Prostate gland (tissue), 2 donors: ENCODE data around the gene TUBB3. TPM values are rescaled to one million over a fixed set of nuclear protein-coding genes. Genes with fewer than 3 reads are reported as not detected.

Source experiments
- DNase-seq: peaks from one replicate; pipeline ENCODE4 v3.0.0-alpha.2; 2019; ENCODE audit warnings: low spot score
- H3K27ac ChIP-seq, 2 donors: fragments of 200-600 bp; sonication (generic); 2 replicates each; pipeline ENCODE4 v1.5.1; 2017 to 2019
- H3K27me3 ChIP-seq: fragments of 200-600 bp; sonication (generic); replicated peaks from 2 replicates; pipeline ENCODE4 v1.5.1; 2019; ENCODE audit not compliant: insufficient read depth
- H3K36me3 ChIP-seq, 2 donors: fragments of 200-600 bp; sonication (generic); 1 replicate in 1 of 2; 2 replicates in 1 of 2; pipeline versions ENCODE4 v1.5.1 to v1.8.1; 2017 to 2019
- H3K4me1 ChIP-seq: fragments of 200-600 bp; sonication (generic); replicated peaks from 2 replicates; pipeline ENCODE4 v1.5.1; 2019
- H3K4me3 ChIP-seq, 2 donors: fragments of 200-600 bp; sonication (generic); 2 replicates each; pipeline ENCODE4 v1.5.1; 2017 to 2019
- H3K9me3 ChIP-seq: fragments of 200-600 bp; sonication (generic); 2 replicates; pipeline ENCODE4 v1.5.1; 2017
- POLR2A ChIP-seq: fragments of 450-650 bp; IDR thresholded peaks from one replicate; pipeline ENCODE4 v1.6.1; 2016; ENCODE audit warnings: antibody characterized with exemption, mild to moderate bottlenecking
- POLR2AphosphoS5 ChIP-seq: sonication (generic); formaldehyde crosslinking; IDR thresholded peaks from one replicate; pipeline ENCODE4 v1.6.1; 2017; ENCODE audit warnings: antibody characterized with exemption
- WGBS: methylation state at CpG from one replicate; pipeline ENCODE4 v1.1.5; 2018; 5-methylcytosine and 5-hydroxymethylcytosine counted together
- intact Hi-C: fragments of 100-400 bp; cut with DNase I; formaldehyde crosslinking; loops from one replicate; pipeline ENCODE4 v1.14.2; 2022
- total RNA-seq, 2 donors: library from RNA; depleted of rRNA; stranded (reverse); fragments of >200 nt; gene quantifications; one replicate each; pipeline ENCODE4 v1.1.0, GENCODE V29; 2016
- TF ChIP-seq, protein P1 (sequence below), 4 experiments: fragments of 200-600 bp in 2 of 4; fragments of 450-650 bp in 2 of 4; sonication (generic) in 2 of 4; IDR thresholded peaks; 1 replicate in 3 of 4; 2 replicates in 1 of 4; pipeline ENCODE4 v1.5.1; 2016 to 2019; ENCODE audit warnings: antibody characterized with exemption in 4 of 4, mild to moderate bottlenecking in 2 of 4, moderate library complexity in 2 of 4

TUBB3 gene
- total RNA-seq, 2 donors from 2014 or later = 0.82 to 20.7 TPM

DNA sequence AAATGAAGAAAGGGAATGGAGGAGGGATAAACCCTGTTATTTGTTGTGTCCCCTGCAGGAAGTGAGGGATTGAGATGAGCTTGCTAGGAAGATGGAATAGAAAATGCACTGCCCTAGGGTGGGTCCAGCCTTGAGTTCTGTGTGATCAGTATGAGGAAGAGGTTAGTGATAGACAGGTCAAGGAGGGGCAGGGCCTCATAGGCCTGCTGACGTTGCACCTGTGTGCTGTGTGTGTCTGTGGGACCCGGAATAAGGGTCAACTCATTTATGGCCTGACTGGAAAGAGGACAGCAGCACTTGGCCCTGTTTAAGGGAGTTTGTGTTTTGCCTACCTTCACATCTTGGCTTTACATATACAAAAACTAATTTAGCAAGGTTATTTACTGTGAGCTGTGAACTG is 51.7 kb downstream of the TUBB3 start:
- Histone ChIP-seq H3K4me3 (no peak overlapping the region), H3K36me3 (no peaks in the 10 kb centered on the region), H3K27ac (no peak overlapping the region), H3K4me1 (no peaks in the 10 kb centered on the region), H3K9me3 (no peaks in the 10 kb centered on the region), H3K27me3 (no peaks in the 10 kb centered on the region)
- 90% methylated on average over 2 of the region's 2 CpGs for WGBS
- DNase-seq = no peak
- TF ChIP-seq POLR2AphosphoS5 (no peak), POLR2A (no peak)
- TF ChIP-seq, protein P1, sequence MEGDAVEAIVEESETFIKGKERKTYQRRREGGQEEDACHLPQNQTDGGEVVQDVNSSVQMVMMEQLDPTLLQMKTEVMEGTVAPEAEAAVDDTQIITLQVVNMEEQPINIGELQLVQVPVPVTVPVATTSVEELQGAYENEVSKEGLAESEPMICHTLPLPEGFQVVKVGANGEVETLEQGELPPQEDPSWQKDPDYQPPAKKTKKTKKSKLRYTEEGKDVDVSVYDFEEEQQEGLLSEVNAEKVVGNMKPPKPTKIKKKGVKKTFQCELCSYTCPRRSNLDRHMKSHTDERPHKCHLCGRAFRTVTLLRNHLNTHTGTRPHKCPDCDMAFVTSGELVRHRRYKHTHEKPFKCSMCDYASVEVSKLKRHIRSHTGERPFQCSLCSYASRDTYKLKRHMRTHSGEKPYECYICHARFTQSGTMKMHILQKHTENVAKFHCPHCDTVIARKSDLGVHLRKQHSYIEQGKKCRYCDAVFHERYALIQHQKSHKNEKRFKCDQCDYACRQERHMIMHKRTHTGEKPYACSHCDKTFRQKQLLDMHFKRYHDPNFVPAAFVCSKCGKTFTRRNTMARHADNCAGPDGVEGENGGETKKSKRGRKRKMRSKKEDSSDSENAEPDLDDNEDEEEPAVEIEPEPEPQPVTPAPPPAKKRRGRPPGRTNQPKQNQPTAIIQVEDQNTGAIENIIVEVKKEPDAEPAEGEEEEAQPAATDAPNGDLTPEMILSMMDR (IDR thresholded peaks at IDR 0.05) = no peak
- intact Hi-C loops = no loop called here

GRCh38 chr16:89981414-89981813 is 58.3 kb downstream of the TUBB3 start:
- Histone ChIP-seq H3K4me3 (no peak overlapping the region), H3K27me3 (no peaks in the 10 kb centered on the region), H3K36me3 (peaks cover 6 to 10% of the 10 kb centered on the region in 2 donors), H3K9me3 (no peaks in the 10 kb centered on the region), H3K4me1 (no peaks in the 10 kb centered on the region), H3K27ac (no peak overlapping the region)
- no peak for DNase-seq
- TF ChIP-seq POLR2A = no peak
- TF ChIP-seq, protein P1 (IDR thresholded peaks at IDR 0.05) = no peak
- TF ChIP-seq POLR2AphosphoS5 = no peak
- 88% methylated on average over 8 of the region's 8 CpGs for WGBS
- intact Hi-C loops = no loop called here

GRCh38 chr16:89982318-89982717 is 59.2 kb downstream of the TUBB3 start:
- no peaks in the 10 kb centered on the region for H3K27me3 ChIP-seq
- H3K9me3 ChIP-seq = no peaks in the 10 kb centered on the region
- H3K36me3 ChIP-seq = peaks cover 6 to 10% of the 10 kb centered on the region in 2 donors
- 78% methylated on average over 9 of the region's 9 CpGs for whole genome bisulfite sequencing
- DNase-seq = no peak
- TF ChIP-seq POLR2A (no peak), POLR2AphosphoS5 (no peak)
- TF ChIP-seq, protein P1 (IDR thresholded peaks at IDR 0.05) = no peak
- intact Hi-C loops = no loop called here
- H3K4me3 ChIP-seq = no peak overlapping the region
- H3K27ac ChIP-seq = no peak overlapping the region
- no peaks in the 10 kb centered on the region for H3K4me1 ChIP-seq

- no peak for DNase-seq
- TF ChIP-seq POLR2A (no peak), POLR2AphosphoS5 (no peak)
- TF ChIP-seq, protein P1 (IDR thresholded peaks at IDR 0.05) = no peak
- no peaks in the 10 kb centered on the region for H3K27me3 ChIP-seq
- 90% methylated on average over 15 of the region's 15 CpGs for WGBS
- intact Hi-C loops = no loop called here
- H3K27ac ChIP-seq = no peak overlapping the region
- H3K4me1 ChIP-seq = no peaks in the 10 kb centered on the region
- H3K9me3 ChIP-seq = no peaks in the 10 kb centered on the region
- no peak overlapping the region for H3K4me3 ChIP-seq
- peaks cover 6 to 10% of the 10 kb centered on the region in 2 donors for H3K36me3 ChIP-seq
Measured at GRCh38 chr16:89983536-89983935, 60.4 kb downstream of the TUBB3 start.

DNA sequence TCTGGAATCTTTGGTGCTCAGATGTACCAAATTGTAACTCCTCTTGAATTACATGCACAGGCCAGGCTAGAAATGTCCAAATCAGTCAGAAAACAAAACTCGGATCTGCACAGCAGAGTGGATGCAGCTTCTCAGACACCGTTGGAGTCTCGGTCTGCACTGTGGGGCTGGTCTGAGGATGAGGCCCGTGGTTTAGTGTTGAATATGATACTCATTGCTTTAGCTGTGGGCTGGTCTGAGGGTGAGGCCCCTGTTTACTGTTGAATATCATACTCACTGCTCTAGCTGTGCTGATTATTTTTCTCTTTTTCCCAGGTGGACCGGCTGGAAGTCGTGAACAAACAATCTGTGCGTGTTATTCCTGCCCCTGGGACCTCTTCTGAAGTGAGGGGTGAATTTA is 61.1 kb downstream of the TUBB3 start:
- no peak overlapping the region for H3K4me3 ChIP-seq
- H3K4me1 ChIP-seq = no peaks in the 10 kb centered on the region
- no peaks in the 10 kb centered on the region for H3K27me3 ChIP-seq
- 97% methylated on average over 7 of the region's 7 CpGs for WGBS
- no peak for DNase-seq
- H3K9me3 ChIP-seq = no peaks in the 10 kb centered on the region
- intact Hi-C loops = no loop called here
- H3K27ac ChIP-seq = no peak overlapping the region
- H3K36me3 ChIP-seq = peaks cover 6 to 10% of the 10 kb centered on the region in 2 donors
- TF ChIP-seq POLR2A = no peak
- TF ChIP-seq POLR2AphosphoS5 = no peak
- TF ChIP-seq, protein P1 (IDR thresholded peaks at IDR 0.05) = no peak
